SK-N-MC (cell line): ENCODE results near the gene KRT75.

Experiments used
- EZH2 ChIP-seq: fragments of 200-600 bp; sonication (generic); IDR thresholded peaks from one replicate; pipeline ENCODE4 v1.6.1; 2017; ENCODE audit warnings: antibody characterized with exemption
- POLR2AphosphoS5 ChIP-seq: IDR thresholded peaks from 2 replicates; pipeline ENCODE4 v1.6.1; 2012; ENCODE audit warnings: mild to moderate bottlenecking, low read depth, low read length, borderline replicate concordance

- TF ChIP-seq EZH2, result no peak
- no peak for TF ChIP-seq POLR2AphosphoS5
Measured at GRCh38 chr12:52401926-52402325, 32.2 kb downstream of the KRT75 start.
